ENCODE results near the gene LRRC3.
"Not testable (repeated sequence)": the region's sequence is repeated elsewhere in the genome, so short reads cannot be mapped to it uniquely, and the experiment has no call there.

Gene LRRC3, protein sequence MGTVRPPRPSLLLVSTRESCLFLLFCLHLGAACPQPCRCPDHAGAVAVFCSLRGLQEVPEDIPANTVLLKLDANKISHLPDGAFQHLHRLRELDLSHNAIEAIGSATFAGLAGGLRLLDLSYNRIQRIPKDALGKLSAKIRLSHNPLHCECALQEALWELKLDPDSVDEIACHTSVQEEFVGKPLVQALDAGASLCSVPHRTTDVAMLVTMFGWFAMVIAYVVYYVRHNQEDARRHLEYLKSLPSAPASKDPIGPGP

GRCh38 chr21:44454747-44455523, at the start of gene LRRC3:
LRRC3 (plus strand) TSS chr21:44455510; CDS start chr21:44456645, 1,135 bp downstream.
- peak; percentile 84 for DNase-seq (ENCODE audit: low spot score)

- no peak for DNase-seq (ENCODE audit: low spot score)
Measured at GRCh38 chr21:44405948-44406872, 49.1 kb upstream of the LRRC3 start.

- no peak for DNase-seq (ENCODE audit: low spot score)
Measured at GRCh38 chr21:44406953-44407352, 48.4 kb upstream of the LRRC3 start.

DNA sequence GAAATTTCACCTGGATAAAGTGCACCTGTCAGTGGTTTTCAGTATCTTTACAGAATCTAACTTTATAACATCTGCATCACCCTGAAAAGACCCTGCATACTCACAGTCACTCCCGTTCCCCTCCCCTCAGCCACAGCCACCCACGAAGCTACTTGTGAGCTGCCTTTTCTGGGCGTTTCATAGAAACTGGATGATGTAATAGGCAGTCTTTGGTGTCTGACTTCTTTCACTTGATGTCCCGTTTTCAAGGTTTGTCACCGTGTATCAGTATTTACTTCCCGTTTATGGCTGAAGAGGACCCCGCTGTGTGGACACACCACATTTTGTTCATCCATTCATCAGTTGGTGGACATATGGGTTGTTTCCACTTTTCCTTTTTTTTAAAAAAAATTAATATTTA, 47.8 kb upstream of the LRRC3 start:
- DNase-seq (ENCODE audit: low spot score) = no peak

DNA sequence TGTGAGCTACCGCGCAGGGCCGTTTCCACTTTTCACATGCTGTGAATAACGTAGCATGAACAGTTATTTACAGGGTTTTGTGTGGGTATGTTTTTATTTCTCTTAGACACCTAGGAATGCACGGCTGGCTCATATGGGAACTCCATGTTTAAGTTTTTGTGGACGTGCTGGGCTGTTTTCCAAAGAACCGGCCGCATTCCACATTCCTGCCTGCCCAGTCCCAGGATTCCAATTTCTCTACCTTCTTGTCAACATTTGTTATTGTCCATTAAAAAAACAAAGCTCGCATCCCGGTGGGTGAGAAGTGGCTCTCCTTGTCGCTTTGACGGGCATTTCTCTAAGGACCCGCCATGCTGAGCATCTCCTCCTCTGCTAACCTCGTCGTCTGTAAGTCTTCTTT, 47.1 kb upstream of the LRRC3 start:
- DNase-seq (ENCODE audit: low spot score) = no peak

- DNase-seq (ENCODE audit: low spot score) = no peak
Measured at GRCh38 chr21:44413566-44414290, 41.6 kb upstream of the LRRC3 start.

- DNase-seq (ENCODE audit: low spot score) = no peak
Measured at GRCh38 chr21:44414291-44415072, 40.8 kb upstream of the LRRC3 start.

DNA sequence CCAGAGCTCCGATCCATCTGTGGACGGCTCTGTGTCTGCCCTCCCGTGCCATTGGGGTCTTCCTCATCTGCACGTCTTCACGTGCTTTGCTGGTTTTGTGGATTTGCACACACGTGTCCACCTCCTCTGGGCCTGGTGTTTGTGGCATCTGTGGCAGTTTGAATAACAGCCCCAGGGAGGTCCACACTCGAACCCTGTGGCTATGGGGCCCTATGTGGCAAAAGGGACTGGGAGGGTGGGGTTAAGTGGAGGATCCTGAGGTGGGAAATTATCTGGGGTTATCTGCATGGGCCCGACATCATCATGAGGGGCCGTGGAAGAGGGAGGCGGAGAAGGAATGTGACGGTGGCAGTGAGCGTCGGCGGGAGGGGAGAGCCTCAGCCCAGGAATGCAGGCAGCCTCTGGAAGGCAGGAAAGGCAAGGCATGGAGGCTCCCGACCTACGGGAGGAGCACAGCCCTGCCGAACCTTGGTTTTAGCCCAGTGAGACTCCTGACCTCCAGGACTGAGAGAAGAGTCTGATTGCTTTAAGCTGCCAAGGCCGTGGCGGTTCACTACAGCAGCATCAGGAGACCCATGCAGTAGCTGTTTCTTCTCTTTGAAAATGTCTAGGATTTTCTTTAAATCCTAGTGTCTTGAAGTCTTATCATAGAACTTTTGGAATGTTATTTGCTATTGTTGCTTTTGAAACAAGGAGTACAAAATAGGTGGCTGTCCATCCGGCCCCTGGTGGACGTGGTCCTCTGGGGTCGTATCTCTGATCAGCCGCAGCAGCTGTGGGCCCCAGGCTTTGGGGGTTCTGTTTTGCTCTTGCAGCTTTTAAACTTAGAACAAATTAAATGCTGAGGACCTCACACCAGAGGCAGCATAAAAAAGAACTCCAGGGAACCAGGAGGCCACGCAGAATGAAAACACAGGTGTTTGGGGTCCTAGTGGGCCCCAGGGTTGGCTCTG, 40.0 kb upstream of the LRRC3 start:
- no peak for DNase-seq (ENCODE audit: low spot score)

DNA sequence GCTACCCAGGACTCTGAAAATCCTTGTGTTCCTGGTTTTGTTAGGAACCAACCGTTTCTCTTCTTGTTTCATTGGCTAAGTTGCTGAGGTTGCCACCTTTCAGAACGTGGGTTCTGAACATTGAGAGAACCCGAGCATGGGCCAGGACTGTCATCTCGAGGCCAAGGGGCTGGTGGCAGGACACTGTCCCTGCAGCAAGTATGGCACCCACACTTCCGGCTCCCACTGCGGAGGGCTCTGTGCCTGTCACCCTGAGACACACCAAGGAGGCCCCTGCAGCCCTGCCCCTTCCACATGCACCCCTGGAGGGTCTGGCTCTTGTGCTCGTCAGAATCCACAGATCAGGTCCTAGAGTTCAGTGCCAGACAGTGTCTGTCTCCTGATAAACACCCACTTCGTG, 39.1 kb upstream of the LRRC3 start:
- no peak for DNase-seq (ENCODE audit: low spot score)

DNA sequence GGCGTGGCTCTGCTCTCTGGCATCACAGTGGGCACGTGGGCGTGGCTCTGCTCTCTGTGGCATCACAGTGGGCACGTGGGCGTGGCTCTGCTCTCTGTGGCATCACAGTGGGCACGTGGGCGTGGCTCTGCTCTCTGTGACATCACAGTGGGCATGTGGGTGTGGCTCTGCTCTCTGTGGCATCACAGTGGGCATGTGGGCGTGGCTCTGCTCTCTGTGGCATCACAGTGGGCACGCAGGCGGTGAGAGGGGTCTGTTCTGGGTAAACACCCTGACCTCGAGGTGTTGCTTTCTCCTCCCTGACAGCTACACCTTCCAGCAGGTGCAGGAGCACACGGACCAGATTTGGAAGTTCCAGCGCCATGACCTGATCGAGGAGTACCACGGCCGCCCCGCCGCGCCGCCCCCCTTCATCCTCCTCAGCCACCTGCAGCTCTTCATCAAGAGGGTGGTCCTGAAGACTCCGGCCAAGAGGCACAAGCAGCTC, 37.6 kb upstream of the LRRC3 start:
- DNase-seq (ENCODE audit: low spot score) = not testable (repeated sequence)

DNA sequence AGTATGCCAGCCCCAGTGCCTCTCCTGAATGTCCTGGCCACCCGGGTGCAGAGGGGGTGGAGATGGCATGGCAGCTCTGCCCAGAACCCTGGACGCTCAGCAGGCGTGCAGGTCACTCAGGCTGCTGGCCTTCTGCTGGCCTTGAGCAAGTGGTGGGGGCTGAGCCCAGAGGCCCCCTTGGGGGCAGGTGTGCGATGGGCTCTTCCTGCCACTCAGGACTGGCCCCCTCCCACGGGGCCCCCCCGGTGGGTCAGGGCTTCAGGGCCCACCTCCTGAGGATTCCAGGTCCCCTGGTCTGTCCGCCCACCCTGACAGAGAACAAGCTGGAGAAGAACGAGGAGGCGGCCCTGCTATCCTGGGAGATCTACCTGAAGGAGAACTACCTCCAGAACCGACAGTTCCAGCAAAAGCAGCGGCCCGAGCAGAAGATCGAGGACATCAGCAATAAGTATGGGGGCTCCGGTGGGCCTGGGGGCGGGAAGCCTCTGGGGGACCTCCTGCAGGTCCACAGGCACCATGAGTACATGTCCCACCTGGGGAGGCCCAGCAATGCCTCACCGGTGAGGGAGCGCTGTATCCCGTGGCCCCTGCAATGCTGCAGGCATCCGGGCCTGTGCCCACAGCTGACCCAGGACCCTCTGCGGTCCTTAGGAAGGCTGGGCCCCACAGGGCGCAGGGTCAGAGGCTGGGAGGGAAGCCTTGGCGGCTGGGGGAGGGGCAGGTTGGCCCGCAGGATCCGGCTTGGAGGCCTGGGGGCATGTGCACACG, 37.0 kb upstream of the LRRC3 start:
- DNase-seq (ENCODE audit: low spot score) = no peak

- no peak for DNase-seq (ENCODE audit: low spot score)
Measured at GRCh38 chr21:44418876-44419230, 36.5 kb upstream of the LRRC3 start.

DNA sequence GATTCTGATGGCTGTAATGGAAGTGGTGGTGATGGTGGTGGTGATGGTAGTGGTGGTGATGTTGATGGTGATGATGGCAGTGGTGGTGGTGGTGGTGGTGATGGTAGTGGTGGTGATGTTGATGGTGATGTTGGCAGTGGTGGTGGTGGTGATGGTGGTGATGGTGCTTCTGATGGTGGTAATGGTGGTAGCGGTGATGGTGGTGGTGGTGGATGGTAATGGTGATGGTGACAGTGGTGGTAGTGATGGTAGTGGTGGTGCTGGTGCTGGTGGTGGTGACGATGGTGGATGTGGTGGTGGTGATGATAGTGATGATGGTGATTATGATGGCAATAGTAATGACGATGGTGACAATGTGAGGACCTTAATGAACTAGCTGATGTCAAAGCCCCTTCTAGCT, 35.6 kb upstream of the LRRC3 start:
- DNase-seq (ENCODE audit: low spot score) = no peak

DNA sequence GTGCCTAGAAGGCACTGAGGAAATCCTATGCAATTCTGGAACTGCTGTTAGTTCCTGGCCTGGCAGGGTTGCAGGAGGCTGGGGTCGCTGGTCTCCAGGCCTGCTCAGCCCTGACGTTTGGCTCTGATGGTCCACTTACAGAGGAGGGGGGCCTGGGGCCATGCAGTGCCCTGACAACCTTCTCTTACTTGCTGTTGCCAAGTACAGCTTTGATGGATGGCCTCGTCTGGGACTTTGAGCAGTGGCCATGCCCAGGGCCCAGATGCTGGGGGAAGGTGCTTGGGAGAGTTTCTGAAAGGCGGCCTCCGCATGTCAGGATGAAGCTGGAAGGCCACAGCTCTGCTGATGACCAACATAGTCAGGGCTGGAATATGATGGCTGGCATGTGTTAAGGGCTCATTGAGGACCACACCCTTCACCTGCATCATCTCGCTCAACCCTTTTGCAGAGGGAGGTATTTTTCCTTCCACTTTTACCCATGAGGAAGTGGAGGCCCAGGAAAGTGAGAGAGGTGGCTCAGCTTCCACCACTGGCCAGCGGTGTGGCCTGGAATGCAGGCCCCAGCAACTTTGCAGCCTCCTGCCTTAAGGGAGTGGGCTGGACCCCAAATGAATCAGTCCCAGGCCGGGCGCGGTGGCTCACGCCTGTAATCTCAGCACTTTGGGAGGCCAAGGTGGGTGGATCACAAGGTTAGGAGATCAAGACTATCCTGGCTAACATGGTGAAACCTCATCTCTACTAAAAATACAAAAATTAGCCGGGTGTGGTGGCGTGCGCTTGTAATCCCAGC, 34.7 kb upstream of the LRRC3 start:
- no peak for DNase-seq (ENCODE audit: low spot score)

- no peak for DNase-seq (ENCODE audit: low spot score)
Measured at GRCh38 chr21:44421901-44422840, 33.1 kb upstream of the LRRC3 start.

DNA sequence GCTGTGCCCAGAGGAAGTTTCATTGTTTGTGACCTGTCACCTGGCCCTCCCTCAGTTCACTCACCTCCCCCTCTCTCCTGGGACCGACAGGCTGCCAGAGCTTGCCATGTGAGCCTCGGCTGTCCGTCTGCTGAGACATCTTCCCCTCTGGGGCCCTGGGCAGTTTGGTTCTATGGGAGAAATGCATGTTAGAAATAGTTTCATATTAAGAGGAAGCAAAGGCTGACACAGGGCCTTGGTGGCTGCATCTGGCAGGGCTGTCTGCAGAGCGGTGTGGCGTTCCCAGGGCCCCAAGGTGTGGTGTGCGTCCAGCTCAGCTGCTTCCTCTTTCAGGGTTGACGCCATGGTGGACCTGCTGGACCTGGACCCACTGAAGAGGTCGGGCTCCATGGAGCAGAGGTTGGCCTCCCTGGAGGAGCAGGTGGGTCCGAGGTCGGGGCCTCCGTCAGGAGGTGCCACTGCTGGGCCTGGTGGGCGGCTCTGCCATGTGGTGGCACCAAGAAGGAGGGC, 31.9 kb upstream of the LRRC3 start:
- DNase-seq (ENCODE audit: low spot score) = no peak

All from CD4-positive, alpha-beta T cell treated with Interleukin-6 at 100 ng/mL for 8 hours (primary cell).